Liver (tissue), 9 donors: ENCODE measurements around the gene ADCY9. TPM values are rescaled to one million over a fixed set of nuclear protein-coding genes. Genes with fewer than 3 reads are reported as not detected.
A peak's percentile ranks its signal among the peaks of the same experiment; 100 is the strongest.

Experiments used
- DNase-seq: peaks from one replicate; pipeline ENCODE4 v3.0.0-alpha.2; 2017; ENCODE audit warnings: low spot score
- H3K27ac ChIP-seq, 2 donors: one replicate each; pipeline ENCODE4 v1.7.0; 2013; ENCODE audit warnings: inconsistent platforms in 2 of 2, low read length in 2 of 2, control low read depth in 1 of 2, low read depth in 1 of 2, mild to moderate bottlenecking in 1 of 2
- H3K27me3 ChIP-seq, 4 donors: one replicate each; pipeline versions ENCODE4 v1.6.1 to v1.7.0; 2013; ENCODE audit warnings: low read length in 3 of 4, inconsistent platforms in 1 of 4, mild to moderate bottlenecking in 1 of 4, moderate library complexity in 1 of 4; ENCODE audit not compliant: control insufficient read depth in 4 of 4, insufficient read depth in 4 of 4
- H3K36me3 ChIP-seq, 4 donors: one replicate each; pipeline versions ENCODE4 v1.6.1 to v1.7.0; 2013; ENCODE audit warnings: low read length in 3 of 4, mild to moderate bottlenecking in 3 of 4, low read depth in 1 of 4, moderate library complexity in 1 of 4; ENCODE audit not compliant: control insufficient read depth in 4 of 4, insufficient read depth in 3 of 4
- H3K4me1 ChIP-seq, 4 donors: one replicate each; pipeline versions ENCODE4 v1.6.1 to v1.7.0; 2013; ENCODE audit warnings: low read length in 3 of 4, mild to moderate bottlenecking in 3 of 4, moderate library complexity in 1 of 4; ENCODE audit not compliant: control insufficient read depth in 4 of 4, insufficient read depth in 4 of 4
- H3K4me3 ChIP-seq, 3 donors: one replicate each; pipeline versions ENCODE4 v1.6.1 to v1.7.0; 2013; ENCODE audit warnings: low read length in 3 of 3, control low read depth in 1 of 3, low read depth in 1 of 3, mild to moderate bottlenecking in 1 of 3
- H3K9ac ChIP-seq, 2 donors: one replicate each; pipeline ENCODE4 v1.7.0; 2013; ENCODE audit warnings: low read length in 2 of 2, mild to moderate bottlenecking in 2 of 2, moderate library complexity in 2 of 2, control low read depth in 1 of 2, low read depth in 1 of 2
- H3K9me3 ChIP-seq, 4 donors: one replicate each; pipeline versions ENCODE4 v1.6.1 to v1.7.0; 2013; ENCODE audit warnings: low read length in 3 of 4; ENCODE audit not compliant: control insufficient read depth in 4 of 4
- EGR1 ChIP-seq, 2 donors: IDR thresholded peaks; 2 replicates each; pipeline ENCODE4 v1.6.1; 2016 to 2018; ENCODE audit warnings: antibody characterized with exemption in 2 of 2, low read depth in 2 of 2
- FOXA1 ChIP-seq: IDR thresholded peaks from 2 replicates; pipeline ENCODE4 v1.6.1; 2016; ENCODE audit warnings: antibody characterized with exemption
- FOXA2 ChIP-seq: IDR thresholded peaks from 2 replicates; pipeline ENCODE4 v1.6.1; 2016; ENCODE audit warnings: antibody characterized with exemption
- GABPA ChIP-seq, 2 donors: IDR thresholded peaks in 1 of 2; conservative IDR thresholded peaks in 1 of 2; 2 replicates each; pipeline ENCODE4 v1.6.1; 2016; ENCODE audit warnings: antibody characterized with exemption in 2 of 2, mild to moderate bottlenecking in 1 of 2, moderate library complexity in 1 of 2
- HNF4G ChIP-seq: IDR thresholded peaks from 2 replicates; pipeline ENCODE4 v1.6.1; 2016; ENCODE audit warnings: antibody characterized with exemption
- JUND ChIP-seq, 2 donors: IDR thresholded peaks; 2 replicates each; pipeline ENCODE4 v1.6.1; 2016; ENCODE audit warnings: antibody characterized with exemption in 2 of 2
- NR2F2 ChIP-seq: IDR thresholded peaks from 2 replicates; pipeline ENCODE4 v1.6.1; 2016; ENCODE audit warnings: antibody characterized with exemption
- RAD21 ChIP-seq, 2 donors: IDR thresholded peaks; 2 replicates each; pipeline ENCODE4 v1.6.1; 2016; ENCODE audit warnings: antibody characterized with exemption in 2 of 2, mild to moderate bottlenecking in 2 of 2
- RXRA ChIP-seq, 2 donors: IDR thresholded peaks; 2 replicates each; pipeline ENCODE4 v1.6.1; 2017 to 2018; ENCODE audit warnings: antibody characterized with exemption in 2 of 2, mild to moderate bottlenecking in 1 of 2
- SP1 ChIP-seq: IDR thresholded peaks from 2 replicates; pipeline ENCODE4 v1.6.1; 2018; ENCODE audit warnings: antibody characterized with exemption, mild to moderate bottlenecking
- TAF1 ChIP-seq: conservative IDR thresholded peaks from 2 replicates; pipeline ENCODE4 v1.6.1; 2016; ENCODE audit warnings: antibody characterized with exemption, mild to moderate bottlenecking
- YY1 ChIP-seq: IDR thresholded peaks from 2 replicates; pipeline ENCODE4 v1.6.1; 2016; ENCODE audit warnings: antibody characterized with exemption, mild to moderate bottlenecking
- WGBS: extraction: QIAGEN DNeasy Blood & Tissue Kit; methylation state at CpG from one replicate; pipeline ENCODE4 v1.1.7; 2013; 5-methylcytosine and 5-hydroxymethylcytosine counted together
- polyA plus RNA-seq, 2 donors: library from polyadenylated mRNA; stranded (reverse) in 1 of 2; unstranded in 1 of 2; fragments of 200-250 nt in 1 of 2; fragments of >200 nt in 1 of 2; fragmentation: Nextera tagmentation in 1 of 2; extraction: Ambion mirVana in 1 of 2; gene quantifications; one replicate each; pipeline versions ENCODE4 v1.2.1 to v1.2.3, GENCODE V29; 2013 to 2015
- total RNA-seq, 2 donors: library from RNA; depleted of rRNA; stranded (reverse); fragments of >200 nt; gene quantifications; one replicate each; pipeline ENCODE4 v1.2.3, GENCODE V29; 2014
- TF ChIP-seq, protein P1 (sequence below): IDR thresholded peaks from 2 replicates; pipeline ENCODE4 v1.6.1; 2016; ENCODE audit warnings: antibody characterized with exemption
- TF ChIP-seq, protein P2 (sequence below): IDR thresholded peaks from 2 replicates; pipeline ENCODE4 v1.6.1; 2016; ENCODE audit warnings: antibody characterized with exemption, mild to moderate bottlenecking
- TF ChIP-seq, protein P3 (sequence below): IDR thresholded peaks from 2 replicates; pipeline ENCODE4 v1.6.1; 2016; ENCODE audit warnings: antibody characterized with exemption
- TF ChIP-seq, protein P4 (sequence below): fragments of 150-350 bp; IDR thresholded peaks from 2 replicates; pipeline ENCODE4 v1.5.1; 2017; ENCODE audit warnings: improper control_type of control experiment, low read depth, low read length; ENCODE audit not compliant: missing input control
- donor health status: healthy.
- donor health status: healthy.
- donor health status: healthy.
- donor health status: healthy.
- donor health status: healthy.

The ADCY9 gene
- total and polyA plus RNA-seq, 4 donors: 3.6 to 25.1 (median 11.0) TPM

GRCh38 chr16:4025428-4025827, 90.8 kb downstream of the ADCY9 start:
- DNase-seq: no peak
- 95% methylated on average over 14 of the region's 14 CpGs for WGBS
- no peak overlapping the region for H3K27ac ChIP-seq

GRCh38 chr16:4021916-4022315, 94.3 kb downstream of the ADCY9 start:
- no peak overlapping the region for H3K9ac ChIP-seq
- no peaks in the 10 kb centered on the region for H3K36me3 ChIP-seq
- TF ChIP-seq, protein P1, sequence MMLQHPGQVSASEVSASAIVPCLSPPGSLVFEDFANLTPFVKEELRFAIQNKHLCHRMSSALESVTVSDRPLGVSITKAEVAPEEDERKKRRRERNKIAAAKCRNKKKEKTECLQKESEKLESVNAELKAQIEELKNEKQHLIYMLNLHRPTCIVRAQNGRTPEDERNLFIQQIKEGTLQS: no peak
- no peak for TF ChIP-seq EGR1 (IDR thresholded peaks at IDR 0.05; ENCODE audit: low read depth in 2 of 2)
- no peak for TF ChIP-seq FOXA1
- no peak for TF ChIP-seq HNF4G
- TF ChIP-seq, protein P2, sequence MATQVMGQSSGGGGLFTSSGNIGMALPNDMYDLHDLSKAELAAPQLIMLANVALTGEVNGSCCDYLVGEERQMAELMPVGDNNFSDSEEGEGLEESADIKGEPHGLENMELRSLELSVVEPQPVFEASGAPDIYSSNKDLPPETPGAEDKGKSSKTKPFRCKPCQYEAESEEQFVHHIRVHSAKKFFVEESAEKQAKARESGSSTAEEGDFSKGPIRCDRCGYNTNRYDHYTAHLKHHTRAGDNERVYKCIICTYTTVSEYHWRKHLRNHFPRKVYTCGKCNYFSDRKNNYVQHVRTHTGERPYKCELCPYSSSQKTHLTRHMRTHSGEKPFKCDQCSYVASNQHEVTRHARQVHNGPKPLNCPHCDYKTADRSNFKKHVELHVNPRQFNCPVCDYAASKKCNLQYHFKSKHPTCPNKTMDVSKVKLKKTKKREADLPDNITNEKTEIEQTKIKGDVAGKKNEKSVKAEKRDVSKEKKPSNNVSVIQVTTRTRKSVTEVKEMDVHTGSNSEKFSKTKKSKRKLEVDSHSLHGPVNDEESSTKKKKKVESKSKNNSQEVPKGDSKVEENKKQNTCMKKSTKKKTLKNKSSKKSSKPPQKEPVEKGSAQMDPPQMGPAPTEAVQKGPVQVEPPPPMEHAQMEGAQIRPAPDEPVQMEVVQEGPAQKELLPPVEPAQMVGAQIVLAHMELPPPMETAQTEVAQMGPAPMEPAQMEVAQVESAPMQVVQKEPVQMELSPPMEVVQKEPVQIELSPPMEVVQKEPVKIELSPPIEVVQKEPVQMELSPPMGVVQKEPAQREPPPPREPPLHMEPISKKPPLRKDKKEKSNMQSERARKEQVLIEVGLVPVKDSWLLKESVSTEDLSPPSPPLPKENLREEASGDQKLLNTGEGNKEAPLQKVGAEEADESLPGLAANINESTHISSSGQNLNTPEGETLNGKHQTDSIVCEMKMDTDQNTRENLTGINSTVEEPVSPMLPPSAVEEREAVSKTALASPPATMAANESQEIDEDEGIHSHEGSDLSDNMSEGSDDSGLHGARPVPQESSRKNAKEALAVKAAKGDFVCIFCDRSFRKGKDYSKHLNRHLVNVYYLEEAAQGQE: no peak
- TF ChIP-seq FOXA2: no peak
- TF ChIP-seq, protein P3, sequence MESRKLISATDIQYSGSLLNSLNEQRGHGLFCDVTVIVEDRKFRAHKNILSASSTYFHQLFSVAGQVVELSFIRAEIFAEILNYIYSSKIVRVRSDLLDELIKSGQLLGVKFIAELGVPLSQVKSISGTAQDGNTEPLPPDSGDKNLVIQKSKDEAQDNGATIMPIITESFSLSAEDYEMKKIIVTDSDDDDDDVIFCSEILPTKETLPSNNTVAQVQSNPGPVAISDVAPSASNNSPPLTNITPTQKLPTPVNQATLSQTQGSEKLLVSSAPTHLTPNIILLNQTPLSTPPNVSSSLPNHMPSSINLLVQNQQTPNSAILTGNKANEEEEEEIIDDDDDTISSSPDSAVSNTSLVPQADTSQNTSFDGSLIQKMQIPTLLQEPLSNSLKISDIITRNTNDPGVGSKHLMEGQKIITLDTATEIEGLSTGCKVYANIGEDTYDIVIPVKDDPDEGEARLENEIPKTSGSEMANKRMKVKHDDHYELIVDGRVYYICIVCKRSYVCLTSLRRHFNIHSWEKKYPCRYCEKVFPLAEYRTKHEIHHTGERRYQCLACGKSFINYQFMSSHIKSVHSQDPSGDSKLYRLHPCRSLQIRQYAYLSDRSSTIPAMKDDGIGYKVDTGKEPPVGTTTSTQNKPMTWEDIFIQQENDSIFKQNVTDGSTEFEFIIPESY: no peak
- no peak for TF ChIP-seq JUND (IDR thresholded peaks at IDR 0.05)
- TF ChIP-seq RXRA (IDR thresholded peaks at IDR 0.05): no peak
- TF ChIP-seq SP1: no peak
- TF ChIP-seq RAD21 (IDR thresholded peaks at IDR 0.05): no peak
- peak overlapping the region; percentile 53 to 86 for H3K27ac ChIP-seq
- H3K9me3 ChIP-seq: no peaks in the 10 kb centered on the region
- no peak overlapping the region for H3K4me3 ChIP-seq
- 99% methylated on average over 2 of the region's 2 CpGs for WGBS
- no peaks in the 10 kb centered on the region for H3K27me3 ChIP-seq
- no peak for DNase-seq
- peaks cover 2 to 30% (median 21%) of the 10 kb centered on the region in 4 donors for H3K4me1 ChIP-seq

More at GRCh38 chr16:4025428-4025827, 90.8 kb downstream of the ADCY9 start:
- Histone ChIP-seq H3K36me3 (no peaks in the 10 kb centered on the region), H3K9ac (no peak overlapping the region), H3K27me3 (no peaks in the 10 kb centered on the region), H3K9me3 (no peaks in the 10 kb centered on the region), H3K4me1 (peaks cover 2 to 13% (median 8%) of the 10 kb centered on the region in 4 donors), H3K4me3 (no peak overlapping the region)
- no peak for TF ChIP-seq SP1
- no peak for TF ChIP-seq GABPA (IDR thresholded peaks at IDR 0.05 in 1 of 2, conservative IDR thresholded peaks at IDR 0.05 in 1 of 2)
- TF ChIP-seq EGR1 (IDR thresholded peaks at IDR 0.05; ENCODE audit: low read depth in 2 of 2): no peak
- TF ChIP-seq TAF1: no peak
- TF ChIP-seq HNF4G: no peak
- TF ChIP-seq, protein P4, sequence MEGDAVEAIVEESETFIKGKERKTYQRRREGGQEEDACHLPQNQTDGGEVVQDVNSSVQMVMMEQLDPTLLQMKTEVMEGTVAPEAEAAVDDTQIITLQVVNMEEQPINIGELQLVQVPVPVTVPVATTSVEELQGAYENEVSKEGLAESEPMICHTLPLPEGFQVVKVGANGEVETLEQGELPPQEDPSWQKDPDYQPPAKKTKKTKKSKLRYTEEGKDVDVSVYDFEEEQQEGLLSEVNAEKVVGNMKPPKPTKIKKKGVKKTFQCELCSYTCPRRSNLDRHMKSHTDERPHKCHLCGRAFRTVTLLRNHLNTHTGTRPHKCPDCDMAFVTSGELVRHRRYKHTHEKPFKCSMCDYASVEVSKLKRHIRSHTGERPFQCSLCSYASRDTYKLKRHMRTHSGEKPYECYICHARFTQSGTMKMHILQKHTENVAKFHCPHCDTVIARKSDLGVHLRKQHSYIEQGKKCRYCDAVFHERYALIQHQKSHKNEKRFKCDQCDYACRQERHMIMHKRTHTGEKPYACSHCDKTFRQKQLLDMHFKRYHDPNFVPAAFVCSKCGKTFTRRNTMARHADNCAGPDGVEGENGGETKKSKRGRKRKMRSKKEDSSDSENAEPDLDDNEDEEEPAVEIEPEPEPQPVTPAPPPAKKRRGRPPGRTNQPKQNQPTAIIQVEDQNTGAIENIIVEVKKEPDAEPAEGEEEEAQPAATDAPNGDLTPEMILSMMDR: no peak
- no peak for TF ChIP-seq JUND (IDR thresholded peaks at IDR 0.05)
- no peak for TF ChIP-seq YY1
- TF ChIP-seq NR2F2: no peak
- TF ChIP-seq, protein P1: no peak
- TF ChIP-seq FOXA2: no peak
- TF ChIP-seq RXRA (IDR thresholded peaks at IDR 0.05): no peak
